Stimulated activated CD4-positive, alpha-beta T cell treated with anti-CD3 and anti-CD28 coated beads, TNF-alpha, amount 100 ng/mL, for 4 hours (primary cell): ENCODE data around the gene SON.
"Not testable (repeated sequence)": the region's sequence is repeated elsewhere in the genome, so short reads cannot be mapped to it uniquely, and the experiment has no call there.

Experiments used
- DNase-seq, 3 experiments: peaks; one replicate each; pipeline ENCODE4 v3.0.0-alpha.2; 2020; ENCODE audit warnings: low read depth in 3 of 3

The SON gene

GRCh38 chr21:33569991-33570390, 27.2 kb downstream of the SON start:
- no peak for DNase-seq

GRCh38 chr21:33572350-33572749, 29.5 kb downstream of the SON start:
- no peak for DNase-seq

- DNase-seq = not testable (repeated sequence)
These were observed 33.9 kb downstream of the SON start for GRCh38 chr21:33576741-33577141.

- no peak for DNase-seq
These were observed 35.4 kb downstream of the SON start for GRCh38 chr21:33578214-33578613.

- no peak for DNase-seq
These were observed 36.2 kb downstream of the SON start for GRCh38 chr21:33578959-33579542.

- no peak for DNase-seq
These were observed 41.6 kb downstream of the SON start for GRCh38 chr21:33584455-33584854.

- DNase-seq = no peak
These were observed 44.1 kb downstream of the SON start for GRCh38 chr21:33586927-33587326.

- no peak for DNase-seq
These were observed 45.1 kb downstream of the SON start for GRCh38 chr21:33587792-33588484.

GRCh38 chr21:33588485-33589335, 45.9 kb downstream of the SON start, which contains the start of gene DONSON:
DONSON (minus strand) TSS chr21:33588684; CDS start chr21:33588641, 43 bp downstream.
- DNase-seq = peak; percentile 77 to 83 (median 79)

- no peak for DNase-seq
These were observed 55.2 kb downstream of the SON start for GRCh38 chr21:33598051-33598450.

GRCh38 chr21:33608559-33608958, 65.7 kb downstream of the SON start:
- no peak for DNase-seq

- no peak for DNase-seq
These were observed 68.3 kb downstream of the SON start for GRCh38 chr21:33611006-33611744.

- not testable (repeated sequence) for DNase-seq
These were observed 74.7 kb downstream of the SON start for GRCh38 chr21:33617565-33617964.

GRCh38 chr21:33618407-33618806, 75.6 kb downstream of the SON start:
- no peak for DNase-seq

GRCh38 chr21:33619726-33620125, 76.9 kb downstream of the SON start:
- DNase-seq = no peak

- DNase-seq = no peak
These were observed 79.4 kb downstream of the SON start for GRCh38 chr21:33622253-33622652.

- not testable (repeated sequence) for DNase-seq
These were observed 83.3 kb downstream of the SON start for GRCh38 chr21:33626151-33626550.
